Stomach (tissue), 9 donors: ENCODE data around the gene MSI2. TPM values are rescaled to one million over a fixed set of nuclear protein-coding genes. Genes with fewer than 3 reads are reported as not detected.
A peak's percentile ranks its signal among the peaks of the same experiment; 100 is the strongest.

Source experiments
- DNase-seq, 2 donors: peaks; one replicate each; pipeline versions ENCODE4 v3.0.0 to v3.0.0-alpha.2; 2013 to 2019
- H3K27ac ChIP-seq, 5 donors: fragments of 200-600 bp in 4 of 5; sonication (generic) in 4 of 5; one replicate each; pipeline ENCODE4 v1.5.1; 2013 to 2019; ENCODE audit warnings: mild to moderate bottlenecking in 1 of 5, moderate library complexity in 1 of 5
- H3K27me3 ChIP-seq, 3 donors: fragments of 200-600 bp; sonication (generic); one replicate each; pipeline ENCODE4 v1.5.1; 2017 to 2019; ENCODE audit warnings: mixed run types in 1 of 3
- H3K36me3 ChIP-seq, 4 donors: fragments of 200-600 bp; sonication (generic); 1 replicate in 3 of 4; 2 replicates in 1 of 4; pipeline ENCODE4 v1.5.1; 2016 to 2019
- H3K4me1 ChIP-seq, 4 donors: fragments of 200-600 bp; sonication (generic); one replicate each; pipeline ENCODE4 v1.5.1; 2016 to 2019
- H3K4me3 ChIP-seq, 4 donors: fragments of 200-600 bp; sonication (generic) in 3 of 4; one replicate each; pipeline ENCODE4 v1.5.1; 2016 to 2019; ENCODE audit warnings: mild to moderate bottlenecking in 1 of 4
- H3K9me3 ChIP-seq, 4 donors: fragments of 200-600 bp; sonication (generic); one replicate each; pipeline ENCODE4 v1.5.1; 2016 to 2019
- EP300 ChIP-seq: sonication (generic); formaldehyde crosslinking; IDR thresholded peaks from one replicate; pipeline ENCODE4 v1.6.1; 2017; ENCODE audit warnings: antibody characterized with exemption
- POLR2A ChIP-seq, 4 donors: fragments of 450-650 bp; IDR thresholded peaks; one replicate each; pipeline ENCODE4 v1.6.1; 2016; ENCODE audit warnings: antibody characterized with exemption in 4 of 4, control low read depth in 2 of 4, mild to moderate bottlenecking in 1 of 4, moderate library complexity in 1 of 4
- POLR2AphosphoS5 ChIP-seq, 3 donors: sonication (generic); formaldehyde crosslinking; IDR thresholded peaks; one replicate each; pipeline ENCODE4 v1.6.1; 2016; ENCODE audit warnings: antibody characterized with exemption in 3 of 3
- WGBS, 5 donors: extraction: QIAGEN DNeasy Blood & Tissue Kit in 3 of 5; methylation state at CpG; one replicate each; pipeline versions ENCODE4 v1.1.5 to v1.1.7; 2013 to 2018; 5-methylcytosine and 5-hydroxymethylcytosine counted together
- intact Hi-C: fragments of 100-400 bp; cut with DNase I; formaldehyde crosslinking; loops from one replicate; pipeline ENCODE4 v1.15.1; 2023; ENCODE audit warnings: low total_unique reads
- polyA plus RNA-seq, 3 donors: library from polyadenylated mRNA; stranded (reverse); fragments of 200-250 nt; gene quantifications; one replicate each; pipeline ENCODE4 v1.2.3, GENCODE V29; 2013
- total RNA-seq, 5 donors: library from RNA; depleted of rRNA; stranded (reverse); fragments of >200 nt; gene quantifications; one replicate each; pipeline versions ENCODE4 v1.1.0 to v1.2.3, GENCODE V29; 2014 to 2016
- TF ChIP-seq, protein P1 (sequence below), 7 experiments: fragments of 450-650 bp in 4 of 7; fragments of 200-600 bp in 3 of 7; sonication (generic) in 3 of 7; IDR thresholded peaks; one replicate each; pipeline ENCODE4 v1.5.1; 2016 to 2019; ENCODE audit warnings: antibody characterized with exemption in 7 of 7, control low read depth in 2 of 7, mild to moderate bottlenecking in 1 of 7
- donor health status: healthy with polysubstance abuse.
- donor health status: Bipolar disorder and iron deficiency.
- donor health status: healthy.

Gene MSI2
- total and polyA plus RNA-seq, 8 donors = 8.3 to 72.4 (median 22.9) TPM

DNA sequence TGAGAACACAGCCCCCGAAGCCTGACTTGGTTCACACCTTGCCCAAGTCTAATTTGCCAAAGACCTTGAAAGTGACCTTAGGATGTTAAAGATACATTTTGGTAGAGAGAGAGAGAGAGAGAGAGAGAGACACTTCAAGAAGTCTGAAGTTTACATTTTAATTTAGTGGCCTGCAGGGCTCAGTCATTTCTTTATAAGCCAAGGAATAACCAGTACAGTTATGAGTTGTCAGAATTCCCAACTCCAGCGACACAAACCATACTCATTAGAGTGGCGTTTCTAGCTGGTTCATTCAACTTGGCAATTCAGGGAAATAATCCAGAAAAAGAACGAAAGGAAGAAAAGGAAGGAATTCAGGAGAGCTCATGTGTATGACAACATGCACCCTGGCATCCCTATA lies 284.7 kb downstream of the MSI2 start:
- H3K27ac ChIP-seq = peak overlapping the region in 1 of 5 donors; percentile 66
- no peak for TF ChIP-seq EP300
- TF ChIP-seq, protein P1, sequence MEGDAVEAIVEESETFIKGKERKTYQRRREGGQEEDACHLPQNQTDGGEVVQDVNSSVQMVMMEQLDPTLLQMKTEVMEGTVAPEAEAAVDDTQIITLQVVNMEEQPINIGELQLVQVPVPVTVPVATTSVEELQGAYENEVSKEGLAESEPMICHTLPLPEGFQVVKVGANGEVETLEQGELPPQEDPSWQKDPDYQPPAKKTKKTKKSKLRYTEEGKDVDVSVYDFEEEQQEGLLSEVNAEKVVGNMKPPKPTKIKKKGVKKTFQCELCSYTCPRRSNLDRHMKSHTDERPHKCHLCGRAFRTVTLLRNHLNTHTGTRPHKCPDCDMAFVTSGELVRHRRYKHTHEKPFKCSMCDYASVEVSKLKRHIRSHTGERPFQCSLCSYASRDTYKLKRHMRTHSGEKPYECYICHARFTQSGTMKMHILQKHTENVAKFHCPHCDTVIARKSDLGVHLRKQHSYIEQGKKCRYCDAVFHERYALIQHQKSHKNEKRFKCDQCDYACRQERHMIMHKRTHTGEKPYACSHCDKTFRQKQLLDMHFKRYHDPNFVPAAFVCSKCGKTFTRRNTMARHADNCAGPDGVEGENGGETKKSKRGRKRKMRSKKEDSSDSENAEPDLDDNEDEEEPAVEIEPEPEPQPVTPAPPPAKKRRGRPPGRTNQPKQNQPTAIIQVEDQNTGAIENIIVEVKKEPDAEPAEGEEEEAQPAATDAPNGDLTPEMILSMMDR (IDR thresholded peaks at IDR 0.05) = no peak
- TF ChIP-seq POLR2A (IDR thresholded peaks at IDR 0.05) = no peak
- TF ChIP-seq POLR2AphosphoS5 (IDR thresholded peaks at IDR 0.05) = no peak
- H3K4me3 ChIP-seq = no peak overlapping the region
- no peak for DNase-seq
- WGBS, 5 donors = 86 to 96% (median 87%) methylated on average over 4 of the region's 4 CpGs
- H3K36me3 ChIP-seq = no peaks in the 10 kb centered on the region
- no peaks in the 10 kb centered on the region for H3K27me3 ChIP-seq
- H3K4me1 ChIP-seq = peaks cover 10 to 52% (median 20%) of the 10 kb centered on the region in 4 donors
- intact Hi-C loops = no loop called here
- no peaks in the 10 kb centered on the region for H3K9me3 ChIP-seq

DNA sequence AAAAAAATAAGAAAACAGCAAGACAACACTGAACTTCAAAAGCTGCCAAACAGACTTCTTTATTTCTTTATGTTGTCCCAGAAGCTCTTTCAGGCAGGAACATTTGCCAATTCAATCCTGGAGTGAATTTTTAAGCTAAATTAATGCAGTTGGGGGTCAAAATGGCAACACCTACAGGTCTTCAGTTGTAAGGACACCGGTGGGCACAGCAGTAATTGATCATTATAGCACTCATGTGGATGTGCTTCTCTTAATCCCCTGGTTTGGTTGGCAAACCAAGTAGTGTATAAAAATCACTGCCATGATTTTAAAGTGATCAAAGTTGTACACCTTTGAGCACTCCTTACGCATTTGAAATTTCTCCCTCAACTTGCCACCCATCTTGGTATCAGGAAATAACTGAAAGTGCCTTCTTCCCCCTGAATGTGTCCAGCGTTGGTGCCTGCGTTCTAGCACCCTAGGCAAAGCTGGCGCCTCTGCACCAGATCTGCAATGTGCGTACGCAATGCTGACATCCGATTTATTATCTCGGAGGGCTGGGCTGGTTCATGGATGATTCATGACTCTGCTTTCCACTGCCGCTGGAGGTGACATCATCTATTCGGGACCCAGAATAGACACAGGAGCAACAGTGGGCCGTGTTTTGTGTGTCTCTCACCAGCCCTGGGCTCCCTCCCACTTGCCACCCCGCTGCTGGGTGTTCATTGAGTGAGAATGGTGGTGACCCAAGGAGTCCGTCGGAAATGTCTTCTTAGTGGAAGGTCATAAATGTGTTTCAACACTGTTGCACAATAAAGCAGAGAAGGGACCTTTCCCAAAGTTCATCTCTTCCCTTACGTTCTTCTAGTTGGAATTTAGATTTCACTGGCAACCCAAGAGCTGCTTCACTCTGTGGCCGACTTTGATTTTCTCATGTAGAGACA lies 285.4 kb downstream of the MSI2 start:
- Histone ChIP-seq H3K4me1 (peaks cover 10 to 52% (median 20%) of the 10 kb centered on the region in 4 donors), H3K27ac (peak overlapping the region in 2 of 5 donors; percentile 5 to 66), H3K27me3 (no peaks in the 10 kb centered on the region), H3K36me3 (no peaks in the 10 kb centered on the region), H3K4me3 (no peak overlapping the region), H3K9me3 (no peaks in the 10 kb centered on the region)
- 74 to 88% (median 77%) methylated on average over 17 of the region's 17 CpGs for WGBS, 5 donors
- TF ChIP-seq POLR2AphosphoS5 (IDR thresholded peaks at IDR 0.05) (peak in 1 of 3 donors; percentile 56), EP300 (no peak), POLR2A (IDR thresholded peaks at IDR 0.05) (no peak)
- TF ChIP-seq, protein P1 (IDR thresholded peaks at IDR 0.05) = no peak
- peak in 1 of 2 donors; percentile 82 for DNase-seq
- intact Hi-C loops = no loop called here

DNA sequence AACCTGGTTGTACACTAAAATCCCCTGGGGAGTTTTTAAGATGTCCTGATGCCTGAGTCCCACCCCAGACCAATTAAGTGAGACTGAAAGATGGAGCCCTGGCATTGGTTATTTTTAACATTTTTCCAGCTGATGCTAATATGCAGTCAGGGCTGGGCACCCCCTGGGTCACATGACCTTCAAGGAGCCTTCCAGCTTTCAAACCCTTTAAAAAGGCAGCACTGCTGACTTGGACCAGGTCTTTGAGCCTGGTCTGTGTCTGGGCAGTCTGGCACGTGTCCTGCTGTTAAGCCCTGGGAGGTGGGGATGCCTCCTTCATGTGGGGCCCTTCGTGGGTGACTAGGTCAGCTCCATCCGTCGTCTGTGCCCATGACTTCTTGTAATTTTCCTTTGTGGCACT lies 286.2 kb downstream of the MSI2 start:
- peak overlapping the region in 1 of 5 donors; percentile 66 for H3K27ac ChIP-seq

DNA sequence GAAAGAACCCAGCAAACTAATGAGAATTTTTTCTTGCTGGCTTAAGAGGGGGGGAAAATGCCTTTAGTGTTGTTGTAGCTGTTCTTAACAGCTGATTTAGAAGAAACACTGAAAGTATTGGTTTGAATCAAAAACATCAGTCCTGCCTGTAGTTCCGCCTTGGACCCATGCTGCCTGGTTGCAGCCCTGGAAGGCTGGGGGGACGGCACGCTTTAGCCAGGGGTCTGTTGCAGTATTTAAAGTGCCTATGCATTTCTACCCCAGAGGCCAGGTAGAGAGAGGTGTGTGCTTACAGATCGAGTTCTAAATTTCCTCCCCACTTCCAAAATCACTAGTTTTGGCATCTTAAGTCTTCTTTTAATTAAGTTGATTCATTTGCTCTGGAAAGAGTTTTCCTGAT lies 286.9 kb downstream of the MSI2 start:
- no peaks in the 10 kb centered on the region for H3K9me3 ChIP-seq
- no peak for TF ChIP-seq POLR2AphosphoS5 (IDR thresholded peaks at IDR 0.05)
- TF ChIP-seq, protein P1 (IDR thresholded peaks at IDR 0.05) = no peak
- no peak for TF ChIP-seq EP300
- no peak for TF ChIP-seq POLR2A (IDR thresholded peaks at IDR 0.05)
- no peaks in the 10 kb centered on the region for H3K36me3 ChIP-seq
- no peaks in the 10 kb centered on the region for H3K27me3 ChIP-seq
- intact Hi-C loops = no loop called here
- DNase-seq = no peak
- H3K27ac ChIP-seq = peak overlapping the region in 1 of 5 donors; percentile 66
- 95 to 99% (median 97%) methylated on average over 4 of the region's 4 CpGs for WGBS, 5 donors
- peaks cover 6 to 43% (median 13%) of the 10 kb centered on the region in 4 donors for H3K4me1 ChIP-seq
- no peak overlapping the region for H3K4me3 ChIP-seq

More for the DNA sequence above, 286.2 kb downstream of the MSI2 start:
- Histone ChIP-seq H3K4me1 (peaks cover 10 to 45% (median 18%) of the 10 kb centered on the region in 4 donors), H3K36me3 (no peaks in the 10 kb centered on the region), H3K9me3 (no peaks in the 10 kb centered on the region), H3K4me3 (no peak overlapping the region), H3K27me3 (no peaks in the 10 kb centered on the region)
- DNase-seq = no peak
- intact Hi-C loops = no loop called here
- 75 to 99% (median 97%) methylated on average over 4 of the region's 4 CpGs for WGBS, 5 donors
- TF ChIP-seq POLR2AphosphoS5 (IDR thresholded peaks at IDR 0.05) (no peak), POLR2A (IDR thresholded peaks at IDR 0.05) (no peak)
